ENCODE results near the gene AKTIP. TPM values are rescaled to one million over a fixed set of nuclear protein-coding genes. Genes with fewer than 3 reads are reported as not detected.

AKTIP gene
- total RNA-seq, 1 experiment from 2014 or later, result 26.1 TPM

- CTCF ChIA-PET, result no interaction called here
- TF ChIP-seq POLR2AphosphoS5 (IDR thresholded peaks at IDR 0.05; ENCODE audit: low read depth, low read length) (no peak), TCF7L2 (IDR thresholded peaks at IDR 0.05; ENCODE audit: low read depth, low read length) (no peak), SIN3A (IDR thresholded peaks at IDR 0.05; ENCODE audit: borderline replicate concordance, insufficient read depth, low read depth, low read length) (no peak)
- TF ChIP-seq, protein P1, sequence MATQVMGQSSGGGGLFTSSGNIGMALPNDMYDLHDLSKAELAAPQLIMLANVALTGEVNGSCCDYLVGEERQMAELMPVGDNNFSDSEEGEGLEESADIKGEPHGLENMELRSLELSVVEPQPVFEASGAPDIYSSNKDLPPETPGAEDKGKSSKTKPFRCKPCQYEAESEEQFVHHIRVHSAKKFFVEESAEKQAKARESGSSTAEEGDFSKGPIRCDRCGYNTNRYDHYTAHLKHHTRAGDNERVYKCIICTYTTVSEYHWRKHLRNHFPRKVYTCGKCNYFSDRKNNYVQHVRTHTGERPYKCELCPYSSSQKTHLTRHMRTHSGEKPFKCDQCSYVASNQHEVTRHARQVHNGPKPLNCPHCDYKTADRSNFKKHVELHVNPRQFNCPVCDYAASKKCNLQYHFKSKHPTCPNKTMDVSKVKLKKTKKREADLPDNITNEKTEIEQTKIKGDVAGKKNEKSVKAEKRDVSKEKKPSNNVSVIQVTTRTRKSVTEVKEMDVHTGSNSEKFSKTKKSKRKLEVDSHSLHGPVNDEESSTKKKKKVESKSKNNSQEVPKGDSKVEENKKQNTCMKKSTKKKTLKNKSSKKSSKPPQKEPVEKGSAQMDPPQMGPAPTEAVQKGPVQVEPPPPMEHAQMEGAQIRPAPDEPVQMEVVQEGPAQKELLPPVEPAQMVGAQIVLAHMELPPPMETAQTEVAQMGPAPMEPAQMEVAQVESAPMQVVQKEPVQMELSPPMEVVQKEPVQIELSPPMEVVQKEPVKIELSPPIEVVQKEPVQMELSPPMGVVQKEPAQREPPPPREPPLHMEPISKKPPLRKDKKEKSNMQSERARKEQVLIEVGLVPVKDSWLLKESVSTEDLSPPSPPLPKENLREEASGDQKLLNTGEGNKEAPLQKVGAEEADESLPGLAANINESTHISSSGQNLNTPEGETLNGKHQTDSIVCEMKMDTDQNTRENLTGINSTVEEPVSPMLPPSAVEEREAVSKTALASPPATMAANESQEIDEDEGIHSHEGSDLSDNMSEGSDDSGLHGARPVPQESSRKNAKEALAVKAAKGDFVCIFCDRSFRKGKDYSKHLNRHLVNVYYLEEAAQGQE (IDR thresholded peaks at IDR 0.05; ENCODE audit: insufficient read depth in 1 of 2, low read depth in 2 of 2, low read length in 1 of 2), result no peak
- TF ChIP-seq, protein P2, sequence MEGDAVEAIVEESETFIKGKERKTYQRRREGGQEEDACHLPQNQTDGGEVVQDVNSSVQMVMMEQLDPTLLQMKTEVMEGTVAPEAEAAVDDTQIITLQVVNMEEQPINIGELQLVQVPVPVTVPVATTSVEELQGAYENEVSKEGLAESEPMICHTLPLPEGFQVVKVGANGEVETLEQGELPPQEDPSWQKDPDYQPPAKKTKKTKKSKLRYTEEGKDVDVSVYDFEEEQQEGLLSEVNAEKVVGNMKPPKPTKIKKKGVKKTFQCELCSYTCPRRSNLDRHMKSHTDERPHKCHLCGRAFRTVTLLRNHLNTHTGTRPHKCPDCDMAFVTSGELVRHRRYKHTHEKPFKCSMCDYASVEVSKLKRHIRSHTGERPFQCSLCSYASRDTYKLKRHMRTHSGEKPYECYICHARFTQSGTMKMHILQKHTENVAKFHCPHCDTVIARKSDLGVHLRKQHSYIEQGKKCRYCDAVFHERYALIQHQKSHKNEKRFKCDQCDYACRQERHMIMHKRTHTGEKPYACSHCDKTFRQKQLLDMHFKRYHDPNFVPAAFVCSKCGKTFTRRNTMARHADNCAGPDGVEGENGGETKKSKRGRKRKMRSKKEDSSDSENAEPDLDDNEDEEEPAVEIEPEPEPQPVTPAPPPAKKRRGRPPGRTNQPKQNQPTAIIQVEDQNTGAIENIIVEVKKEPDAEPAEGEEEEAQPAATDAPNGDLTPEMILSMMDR (IDR thresholded peaks at IDR 0.05), result no peak
- intact Hi-C loops (cut with micrococcal nuclease; ENCODE audit: unreplicated experiment), result no loop called here
- no peak for ATAC-seq
- Histone ChIP-seq H3K27me3 (ENCODE audit: control insufficient read depth, insufficient read depth, low read length) (no peaks in the 10 kb centered on the region), H3K27ac (ENCODE audit: low read length) (no peak overlapping the region), H3K4me1 (ENCODE audit: control insufficient read depth, insufficient read depth, low read length) (no peaks in the 10 kb centered on the region), H3K36me3 (ENCODE audit: control insufficient read depth, insufficient read depth, low read length) (no peaks in the 10 kb centered on the region; the same call in 1 of the 2 replicates), H3K9me3 (ENCODE audit: control insufficient read depth, insufficient read depth, low read depth, low read length) (no peaks in the 10 kb centered on the region), H3K4me3 (ENCODE audit: low read depth in 2 of 2, low read length in 2 of 2) (no peak overlapping the region)
- POLR2A ChIA-PET, result no interaction called here
- BruUV-seq (replicated peaks), result no TSS peak
- DNase-seq (ENCODE audit: low read depth, low spot score), result no peak
- in situ Hi-C loops (cut with HindIII; ENCODE audit: low pct_unique_long_range_greater_than_20kb, low sequenced_read_pairs), result no loop called here
Measured at GRCh38 chr16:53449816-53450517, 53.0 kb downstream of the AKTIP start.

GRCh38 chr16:53446090-53446489 is 56.9 kb downstream of the AKTIP start:
- TF ChIP-seq TCF7L2 (IDR thresholded peaks at IDR 0.05; ENCODE audit: low read depth, low read length), result no peak
- TF ChIP-seq POLR2AphosphoS5 (IDR thresholded peaks at IDR 0.05; ENCODE audit: low read depth, low read length), result no peak
- TF ChIP-seq, protein P2 (IDR thresholded peaks at IDR 0.05), result no peak
- TF ChIP-seq, protein P1 (IDR thresholded peaks at IDR 0.05; ENCODE audit: insufficient read depth in 1 of 2, low read depth in 2 of 2, low read length in 1 of 2), result no peak
- no peak for TF ChIP-seq SIN3A (IDR thresholded peaks at IDR 0.05; ENCODE audit: borderline replicate concordance, insufficient read depth, low read depth, low read length)
- ChIA-PET CTCF (no interaction called here), POLR2A (no interaction called here)
- Histone ChIP-seq H3K36me3 (ENCODE audit: control insufficient read depth, insufficient read depth, low read length) (peaks cover 2% of the 10 kb centered on the region; the same call in 1 of the 2 replicates), H3K27ac (ENCODE audit: low read length) (no peak overlapping the region), H3K4me3 (ENCODE audit: low read depth in 2 of 2, low read length in 2 of 2) (no peak overlapping the region), H3K27me3 (ENCODE audit: control insufficient read depth, insufficient read depth, low read length) (no peaks in the 10 kb centered on the region), H3K9me3 (ENCODE audit: control insufficient read depth, insufficient read depth, low read depth, low read length) (no peaks in the 10 kb centered on the region), H3K4me1 (ENCODE audit: control insufficient read depth, insufficient read depth, low read length) (no peaks in the 10 kb centered on the region)
- no peak for ATAC-seq
- intact Hi-C loops (cut with micrococcal nuclease; ENCODE audit: unreplicated experiment) (no loop called here), in situ Hi-C loops (cut with HindIII; ENCODE audit: low pct_unique_long_range_greater_than_20kb, low sequenced_read_pairs) (no loop called here)
- DNase-seq (ENCODE audit: low read depth, low spot score), result no peak
- TSS peak; percentile 29 for BruUV-seq (replicated peaks)

Measured in Panc1 (cell line).